Transverse colon (tissue), 4 donors: ENCODE data around the gene FAM107B. TPM values are rescaled to one million over a fixed set of nuclear protein-coding genes. Genes with fewer than 3 reads are reported as not detected.
A peak's percentile ranks its signal among the peaks of the same experiment; 100 is the strongest.

ENCODE experiments used
- DNase-seq: peaks from one replicate; pipeline ENCODE4 v3.0.0-alpha.2; 2019
- H3K27ac ChIP-seq, 4 donors: fragments of 200-600 bp; sonication (generic); 2 replicates each; pipeline ENCODE4 v1.5.1; 2016 to 2018; ENCODE audit warnings: inconsistent platforms in 4 of 4
- H3K27me3 ChIP-seq: fragments of 200-600 bp; sonication (generic); 2 replicates; pipeline ENCODE4 v1.5.1; 2017; ENCODE audit warnings: inconsistent platforms
- H3K36me3 ChIP-seq, 4 donors: fragments of 200-600 bp; sonication (generic); 2 replicates each; pipeline ENCODE4 v1.5.1; 2017 to 2019; ENCODE audit warnings: inconsistent platforms in 4 of 4
- H3K4me1 ChIP-seq, 4 donors: fragments of 200-600 bp; sonication (generic); 2 replicates each; pipeline ENCODE4 v1.5.1; 2017 to 2020; ENCODE audit warnings: inconsistent platforms in 4 of 4
- H3K4me3 ChIP-seq, 4 donors: fragments of 200-600 bp; sonication (generic); 1 replicate in 1 of 4; 2 replicates in 3 of 4; pipeline versions ENCODE4 v1.5.1 to v1.6.1; 2017 to 2019; ENCODE audit warnings: inconsistent platforms in 4 of 4
- H3K9me3 ChIP-seq, 2 donors: fragments of 200-600 bp; sonication (generic); 2 replicates each; pipeline ENCODE4 v1.5.1; 2017 to 2019; ENCODE audit warnings: inconsistent platforms in 2 of 2
- CTCF ChIP-seq, 5 experiments: fragments of 200-600 bp in 3 of 5; fragments of 450-650 bp in 2 of 5; sonication (generic) in 3 of 5; IDR thresholded peaks; 1 replicate in 2 of 5; 2 replicates in 3 of 5; pipeline ENCODE4 v1.5.1; 2016 to 2017; ENCODE audit warnings: antibody characterized with exemption in 5 of 5, inconsistent platforms in 3 of 5, mild to moderate bottlenecking in 2 of 5, moderate library complexity in 1 of 5
- EP300 ChIP-seq: sonication (generic); formaldehyde crosslinking; IDR thresholded peaks from one replicate; pipeline ENCODE4 v1.6.1; 2017; ENCODE audit warnings: antibody characterized with exemption, low read depth
- POLR2A ChIP-seq: fragments of 450-650 bp; IDR thresholded peaks from one replicate; pipeline ENCODE4 v1.6.1; 2016; ENCODE audit warnings: antibody characterized with exemption, mild to moderate bottlenecking, moderate library complexity
- POLR2AphosphoS5 ChIP-seq, 3 donors: sonication (generic); formaldehyde crosslinking; IDR thresholded peaks; one replicate each; pipeline ENCODE4 v1.6.1; 2016; ENCODE audit warnings: antibody characterized with exemption in 3 of 3
- WGBS, 2 donors: methylation state at CpG; one replicate each; pipeline ENCODE4 v1.1.5; 2018; ENCODE audit warnings: low coverage in 1 of 2; 5-methylcytosine and 5-hydroxymethylcytosine counted together
- in situ Hi-C, 4 donors: fragments of 200-750 bp; cut with MboI; loops; one replicate each; pipeline versions ENCODE4 v1.15.0 to v1.15.1; 2017; ENCODE audit warnings: low sequenced_read_pairs in 3 of 4, low pct_ligation_motif_present in 1 of 4, low pct_unique_long_range_greater_than_20kb in 1 of 4
- intact Hi-C: fragments of 100-400 bp; cut with DNase I; formaldehyde crosslinking; loops from one replicate; pipeline ENCODE4 v1.15.1; 2023; ENCODE audit warnings: low total_unique reads
- total RNA-seq, 4 donors: library from RNA; depleted of rRNA; stranded (reverse); fragments of >200 nt; gene quantifications; one replicate each; pipeline ENCODE4 v1.1.0, GENCODE V29; 2016

The FAM107B gene
- total RNA-seq, 4 donors from 2014 or later, result 23.9 to 71.0 (median 52.8) TPM

GRCh38 chr10:14529351-14529750 is 245.3 kb downstream of the FAM107B start:
- in situ Hi-C loops, result loop anchor here in 2 of 4 donors (25.0 kb wide), 2 partner anchors 283 to 583 kb away; no protein-coding TSS in a partner anchor
- 35 to 50% methylated on average over 3 of the region's 3 CpGs for WGBS, 2 donors
- no peaks in the 10 kb centered on the region for H3K9me3 ChIP-seq
- no peak for DNase-seq
- H3K4me1 ChIP-seq, result peaks cover 6 to 85% (median 38%) of the 10 kb centered on the region in 4 donors
- intact Hi-C loops, result no loop called here
- peaks cover 0 to 10% (median 0%) of the 10 kb centered on the region in 4 donors for H3K36me3 ChIP-seq
- TF ChIP-seq CTCF (IDR thresholded peaks at IDR 0.05) (no peak), POLR2AphosphoS5 (IDR thresholded peaks at IDR 0.05) (no peak), POLR2A (no peak), EP300 (no peak)
- no peaks in the 10 kb centered on the region for H3K27me3 ChIP-seq
- H3K27ac ChIP-seq, result no peak overlapping the region
- no peak overlapping the region for H3K4me3 ChIP-seq

- TF ChIP-seq POLR2A (no peak), CTCF (IDR thresholded peaks at IDR 0.05) (no peak), EP300 (no peak), POLR2AphosphoS5 (IDR thresholded peaks at IDR 0.05) (no peak)
- no peak overlapping the region for H3K27ac ChIP-seq
Measured at GRCh38 chr10:14528450-14528849, 246.2 kb downstream of the FAM107B start.

GRCh38 chr10:14527915-14528314 is 246.8 kb downstream of the FAM107B start:
- in situ Hi-C loops, result loop anchor here in 2 of 4 donors (25.0 kb wide), 2 partner anchors 284 to 584 kb away; no protein-coding TSS in a partner anchor
- no peak overlapping the region for H3K4me3 ChIP-seq
- H3K4me1 ChIP-seq, result peaks cover 6 to 88% (median 33%) of the 10 kb centered on the region in 4 donors
- no peaks in the 10 kb centered on the region for H3K9me3 ChIP-seq
- intact Hi-C loops, result no loop called here
- H3K27ac ChIP-seq, result peak overlapping the region in 2 of 4 donors; percentile 73
- no peak for DNase-seq
- no peaks in the 10 kb centered on the region for H3K27me3 ChIP-seq
- WGBS, 2 donors, result 52 to 81% methylated on average over 3 of the region's 3 CpGs
- peaks cover 0 to 10% (median 0%) of the 10 kb centered on the region in 4 donors for H3K36me3 ChIP-seq
- TF ChIP-seq EP300, result no peak
- TF ChIP-seq POLR2AphosphoS5 (IDR thresholded peaks at IDR 0.05), result no peak
- TF ChIP-seq CTCF (IDR thresholded peaks at IDR 0.05), result no peak
- no peak for TF ChIP-seq POLR2A

More at GRCh38 chr10:14528450-14528849, 246.2 kb downstream of the FAM107B start:
- no peaks in the 10 kb centered on the region for H3K27me3 ChIP-seq
- in situ Hi-C loops, result loop anchor here in 2 of 4 donors (25.0 kb wide), 2 partner anchors 284 to 584 kb away; no protein-coding TSS in a partner anchor
- peaks cover 0 to 10% (median 0%) of the 10 kb centered on the region in 4 donors for H3K36me3 ChIP-seq
- intact Hi-C loops, result no loop called here
- 88 to 97% methylated on average over 2 of the region's 2 CpGs for WGBS, 2 donors
- peaks cover 6 to 88% (median 37%) of the 10 kb centered on the region in 4 donors for H3K4me1 ChIP-seq
- no peak for DNase-seq
- H3K4me3 ChIP-seq, result no peak overlapping the region
- H3K9me3 ChIP-seq, result no peaks in the 10 kb centered on the region

GRCh38 chr10:14527134-14527844 is 247.4 kb downstream of the FAM107B start:
- 50 to 54% methylated on average over 3 of the region's 3 CpGs for WGBS, 2 donors
- intact Hi-C loops, result no loop called here
- no peak for DNase-seq
- no peaks in the 10 kb centered on the region for H3K27me3 ChIP-seq
- H3K36me3 ChIP-seq, result peaks cover 0 to 10% (median 0%) of the 10 kb centered on the region in 4 donors
- no peaks in the 10 kb centered on the region for H3K9me3 ChIP-seq
- peaks cover 6 to 86% (median 30%) of the 10 kb centered on the region in 4 donors for H3K4me1 ChIP-seq
- in situ Hi-C loops, result loop anchor here in 2 of 4 donors (25.0 kb wide), 2 partner anchors 285 to 585 kb away; no protein-coding TSS in a partner anchor
- TF ChIP-seq POLR2AphosphoS5 (IDR thresholded peaks at IDR 0.05), result no peak
- TF ChIP-seq CTCF (IDR thresholded peaks at IDR 0.05), result no peak
- TF ChIP-seq POLR2A, result no peak
- TF ChIP-seq EP300, result no peak
- H3K27ac ChIP-seq, result peak overlapping the region; percentile 53 to 73 (median 72)
- peak overlapping the region in 1 of 4 donors; percentile 4 for H3K4me3 ChIP-seq
